Left ventricle myocardium inferior (tissue), 1 donor: Measurements from ENCODE around the gene ANAPC16. TPM values are rescaled to one million over a fixed set of nuclear protein-coding genes. Genes with fewer than 3 reads are reported as not detected.
A peak's percentile ranks its signal among the peaks of the same experiment; 100 is the strongest.

Experiments
- DNase-seq: peaks from one replicate; pipeline ENCODE4 v3.0.0-alpha.2; 2020
- H3K27ac ChIP-seq: fragments of 200-600 bp; replicated peaks from 2 replicates; pipeline ENCODE4 v1.8.0; 2021
- H3K27me3 ChIP-seq: fragments of 200-600 bp; 2 replicates; pipeline ENCODE4 v1.8.0; 2021; ENCODE audit warnings: low read depth
- H3K36me3 ChIP-seq: fragments of 200-600 bp; 2 replicates; pipeline ENCODE4 v1.8.0; 2021
- H3K4me1 ChIP-seq: fragments of 200-600 bp; 2 replicates; pipeline ENCODE4 v1.8.0; 2021
- H3K4me3 ChIP-seq: fragments of 200-600 bp; 2 replicates; pipeline ENCODE4 v1.8.0; 2021; ENCODE audit warnings: mild to moderate bottlenecking, moderate library complexity
- H3K9me3 ChIP-seq: fragments of 200-600 bp; replicated peaks from 2 replicates; pipeline ENCODE4 v1.8.0; 2021
- CTCF ChIP-seq: fragments of 200-600 bp; IDR thresholded peaks from 2 replicates; pipeline ENCODE4 v1.8.0; 2021; ENCODE audit warnings: antibody characterized with exemption, mild to moderate bottlenecking, borderline replicate concordance
- intact Hi-C: fragments of 100-400 bp; cut with micrococcal nuclease; formaldehyde crosslinking; loops from one replicate; pipeline ENCODE4 v1.11.0; 2022
- long read RNA-seq: library from polyadenylated mRNA; unstranded; transcript quantifications from one replicate; pipeline ENCODE4 v2.0.0, GENCODE V29; 2021
- total RNA-seq: library from RNA; stranded (reverse); fragmentation: NEBNext Ultra II Directional; extraction: Animal tissue kit (Norgen Biotek cat#: 25700); gene quantifications from one replicate; pipeline ENCODE4 v1.2.1, GENCODE V29; 2021
- donor health status: DM: no; HTN: yes; CAD: no; lungs with severe emphysema.

ANAPC16 gene
- 256 TPM for total RNA-seq
- long read RNA-seq, transcript ANAPC16-205 (5 exons, 3,567 nt), result major isoform, 110 of 397 reads
- long read RNA-seq, transcript ANAPC16-203 (3 exons, 734 nt), result minor isoform, 6 of 397 reads
- long read RNA-seq, transcript ANAPC16-201 (4 exons, 3,195 nt), result minor isoform, 106 of 397 reads
- long read RNA-seq, partial matches to known transcripts, result 48 of 397 reads
- long read RNA-seq, other reads (novel, unspliced or antisense), result 127 of 397 reads

DNA sequence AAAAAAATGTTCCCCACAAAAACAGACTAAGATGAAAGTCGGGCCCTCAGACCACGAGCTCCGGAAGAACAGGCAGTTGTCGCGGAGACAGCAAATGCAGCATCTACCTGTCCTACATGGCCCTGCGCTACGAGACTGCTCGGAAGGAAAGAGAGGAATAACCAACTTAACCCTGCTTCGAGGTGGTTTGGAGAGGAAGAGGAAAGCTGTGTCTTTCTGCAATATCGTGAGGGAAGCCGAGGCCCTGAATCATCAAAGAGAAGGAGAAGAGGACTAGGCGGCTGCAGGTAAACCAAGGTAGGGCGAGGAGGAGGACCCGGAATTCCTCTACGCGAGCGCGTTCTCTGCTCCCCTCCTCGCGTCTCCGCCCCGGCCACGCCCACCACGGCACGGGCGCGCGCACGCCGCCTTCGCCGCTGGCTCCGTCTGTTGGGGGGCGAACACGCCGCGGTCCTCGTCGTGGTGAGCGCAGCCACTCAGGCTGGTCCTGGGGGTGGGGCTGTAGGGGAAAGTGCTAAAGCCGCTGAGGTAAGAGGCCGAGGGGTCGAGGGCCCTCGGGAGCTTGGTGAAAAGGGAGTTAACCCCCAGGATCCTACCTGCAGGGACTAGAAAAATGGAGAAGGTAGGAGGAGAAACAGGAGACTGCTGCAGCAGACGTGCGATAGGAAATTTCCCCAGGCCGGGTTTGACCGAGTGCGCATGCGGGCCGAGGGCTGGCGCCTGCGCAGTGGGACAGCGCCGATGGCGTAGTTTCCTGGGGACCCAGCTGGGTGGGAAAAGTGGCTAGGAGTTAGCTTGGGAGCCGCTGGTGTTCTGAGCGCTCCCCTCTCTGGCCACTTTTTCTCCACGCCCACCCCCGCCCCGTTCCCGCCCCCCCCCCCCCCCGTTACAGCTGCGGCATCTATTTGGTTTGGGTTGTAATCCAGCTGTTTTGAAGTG is at the start of gene ANAPC16, which contains the start of gene ASCC1:
TSS of gene ANAPC16 (plus strand) at position 402 of the 939 bp plus-strand sequence. CDS start 7,903 bp downstream, outside the sequence.
TSS of gene ASCC1 (minus strand) at position 666 of the 939 bp plus-strand sequence. CDS start 2,978 bp downstream, outside the sequence.
- intact Hi-C loops, result no loop called here
- TF ChIP-seq CTCF, result no peak
- peaks cover 58% of the 10 kb centered on the region for H3K4me1 ChIP-seq

DNA sequence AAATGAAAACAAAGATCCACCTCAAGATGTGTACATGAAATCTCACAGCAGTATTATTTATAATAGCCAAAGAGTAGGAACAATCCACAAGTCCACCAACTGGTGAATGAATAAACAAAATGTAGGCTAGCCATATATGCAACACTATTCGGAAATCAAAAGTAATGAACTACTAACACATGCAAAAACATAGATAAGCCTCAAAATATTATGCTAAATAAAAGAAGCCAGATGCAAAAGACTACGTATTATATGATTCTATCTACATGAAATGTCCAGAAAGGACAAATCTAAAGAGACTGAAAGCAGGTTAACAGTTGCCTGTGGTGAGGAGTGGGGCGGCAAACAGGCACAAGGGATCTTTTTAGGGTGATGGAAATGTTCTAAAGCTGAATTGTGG is 48.7 kb upstream of the ANAPC16 start:
- no peak for DNase-seq
- Histone ChIP-seq H3K4me3 (no peak overlapping the region), H3K27ac (no peak overlapping the region), H3K36me3 (peaks cover 7% of the 10 kb centered on the region), H3K9me3 (no peaks in the 10 kb centered on the region), H3K4me1 (peaks cover 34% of the 10 kb centered on the region), H3K27me3 (no peaks in the 10 kb centered on the region)
- TF ChIP-seq CTCF, result no peak
- intact Hi-C loops, result no loop called here

More for the DNA sequence above, at the start of gene ANAPC16, which contains the start of gene ASCC1:
- Histone ChIP-seq H3K4me3 (peak within 1 kb of the TSS; percentile 69), H3K27ac (peak within 1 kb of the TSS; percentile 98), H3K36me3 (peaks cover 27% of the 10 kb centered on the region), H3K27me3 (no peaks in the 10 kb centered on the region), H3K9me3 (no peaks in the 10 kb centered on the region)
- DNase-seq, result peak; percentile 93

- DNase-seq, result no peak
Observed at GRCh38 chr10:72170263-72170662, 45.5 kb upstream of the ANAPC16 start.

GRCh38 chr10:72170733-72171132 is 45.1 kb upstream of the ANAPC16 start:
- Histone ChIP-seq H3K36me3 (peaks cover 7% of the 10 kb centered on the region), H3K4me3 (no peak overlapping the region), H3K9me3 (no peaks in the 10 kb centered on the region), H3K27me3 (no peaks in the 10 kb centered on the region), H3K4me1 (peaks cover 50% of the 10 kb centered on the region), H3K27ac (peak overlapping the region; percentile 64)
- intact Hi-C loops, result no loop called here
- no peak for DNase-seq
- TF ChIP-seq CTCF, result no peak

More at GRCh38 chr10:72170263-72170662, 45.5 kb upstream of the ANAPC16 start:
- peak overlapping the region; percentile 64 for H3K27ac ChIP-seq
- peaks cover 7% of the 10 kb centered on the region for H3K36me3 ChIP-seq
- H3K27me3 ChIP-seq, result no peaks in the 10 kb centered on the region
- TF ChIP-seq CTCF, result no peak
- H3K4me3 ChIP-seq, result no peak overlapping the region
- intact Hi-C loops, result no loop called here
- H3K4me1 ChIP-seq, result peaks cover 49% of the 10 kb centered on the region
- no peaks in the 10 kb centered on the region for H3K9me3 ChIP-seq

- no peak for DNase-seq
- no peaks in the 10 kb centered on the region for H3K9me3 ChIP-seq
- intact Hi-C loops, result no loop called here
- no peak for TF ChIP-seq CTCF
- H3K27ac ChIP-seq, result peak overlapping the region; percentile 64
- H3K27me3 ChIP-seq, result no peaks in the 10 kb centered on the region
- H3K4me1 ChIP-seq, result peaks cover 52% of the 10 kb centered on the region
- peaks cover 7% of the 10 kb centered on the region for H3K36me3 ChIP-seq
- no peak overlapping the region for H3K4me3 ChIP-seq
Observed at GRCh38 chr10:72171175-72171630, 44.6 kb upstream of the ANAPC16 start.
